ENCODE measurements around the gene RDH5. TPM values are rescaled to one million over a fixed set of nuclear protein-coding genes. Genes with fewer than 3 reads are reported as not detected.

Gene RDH5
- total RNA-seq, 1 donor from 2014 or later = 9.7 TPM

DNA sequence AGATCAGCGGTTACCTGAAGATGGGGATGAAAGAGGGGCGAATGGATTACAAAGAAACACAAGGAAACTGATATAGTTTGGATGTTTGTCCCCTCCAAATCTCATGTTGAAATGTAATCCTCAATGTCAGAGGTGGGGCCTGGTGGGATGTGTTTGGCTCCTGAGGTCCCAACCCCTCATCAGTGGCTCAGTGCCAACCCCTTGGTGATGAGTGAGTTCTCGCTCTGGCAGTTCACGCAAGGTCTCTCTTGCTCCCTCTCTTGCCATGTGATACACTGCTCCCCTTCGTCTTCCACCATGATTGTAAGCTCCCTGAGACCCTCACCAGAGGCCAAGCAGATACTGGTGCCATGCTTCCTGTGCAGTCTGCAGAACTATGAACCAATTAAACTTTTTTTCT, 40.5 kb upstream of the RDH5 start:
- Mint-ChIP-seq H3K27ac (no peak overlapping the region), H3K4me1 (ENCODE audit: low read depth) (peaks cover 9% of the 10 kb centered on the region), H3K27me3 (peaks cover 25% of the 10 kb centered on the region), H3K4me3 (ENCODE audit: low read depth) (no peak overlapping the region), H3K36me3 (ENCODE audit: insufficient read depth) (no peaks in the 10 kb centered on the region), H3K9me3 (ENCODE audit: low read depth) (no peaks in the 10 kb centered on the region)
- TF ChIP-seq, protein P1, sequence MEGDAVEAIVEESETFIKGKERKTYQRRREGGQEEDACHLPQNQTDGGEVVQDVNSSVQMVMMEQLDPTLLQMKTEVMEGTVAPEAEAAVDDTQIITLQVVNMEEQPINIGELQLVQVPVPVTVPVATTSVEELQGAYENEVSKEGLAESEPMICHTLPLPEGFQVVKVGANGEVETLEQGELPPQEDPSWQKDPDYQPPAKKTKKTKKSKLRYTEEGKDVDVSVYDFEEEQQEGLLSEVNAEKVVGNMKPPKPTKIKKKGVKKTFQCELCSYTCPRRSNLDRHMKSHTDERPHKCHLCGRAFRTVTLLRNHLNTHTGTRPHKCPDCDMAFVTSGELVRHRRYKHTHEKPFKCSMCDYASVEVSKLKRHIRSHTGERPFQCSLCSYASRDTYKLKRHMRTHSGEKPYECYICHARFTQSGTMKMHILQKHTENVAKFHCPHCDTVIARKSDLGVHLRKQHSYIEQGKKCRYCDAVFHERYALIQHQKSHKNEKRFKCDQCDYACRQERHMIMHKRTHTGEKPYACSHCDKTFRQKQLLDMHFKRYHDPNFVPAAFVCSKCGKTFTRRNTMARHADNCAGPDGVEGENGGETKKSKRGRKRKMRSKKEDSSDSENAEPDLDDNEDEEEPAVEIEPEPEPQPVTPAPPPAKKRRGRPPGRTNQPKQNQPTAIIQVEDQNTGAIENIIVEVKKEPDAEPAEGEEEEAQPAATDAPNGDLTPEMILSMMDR (IDR thresholded peaks at IDR 0.05; ENCODE audit: unreplicated experiment) = no peak
- DNase-seq (ENCODE audit: low spot score, unreplicated experiment) = no peak

DNA sequence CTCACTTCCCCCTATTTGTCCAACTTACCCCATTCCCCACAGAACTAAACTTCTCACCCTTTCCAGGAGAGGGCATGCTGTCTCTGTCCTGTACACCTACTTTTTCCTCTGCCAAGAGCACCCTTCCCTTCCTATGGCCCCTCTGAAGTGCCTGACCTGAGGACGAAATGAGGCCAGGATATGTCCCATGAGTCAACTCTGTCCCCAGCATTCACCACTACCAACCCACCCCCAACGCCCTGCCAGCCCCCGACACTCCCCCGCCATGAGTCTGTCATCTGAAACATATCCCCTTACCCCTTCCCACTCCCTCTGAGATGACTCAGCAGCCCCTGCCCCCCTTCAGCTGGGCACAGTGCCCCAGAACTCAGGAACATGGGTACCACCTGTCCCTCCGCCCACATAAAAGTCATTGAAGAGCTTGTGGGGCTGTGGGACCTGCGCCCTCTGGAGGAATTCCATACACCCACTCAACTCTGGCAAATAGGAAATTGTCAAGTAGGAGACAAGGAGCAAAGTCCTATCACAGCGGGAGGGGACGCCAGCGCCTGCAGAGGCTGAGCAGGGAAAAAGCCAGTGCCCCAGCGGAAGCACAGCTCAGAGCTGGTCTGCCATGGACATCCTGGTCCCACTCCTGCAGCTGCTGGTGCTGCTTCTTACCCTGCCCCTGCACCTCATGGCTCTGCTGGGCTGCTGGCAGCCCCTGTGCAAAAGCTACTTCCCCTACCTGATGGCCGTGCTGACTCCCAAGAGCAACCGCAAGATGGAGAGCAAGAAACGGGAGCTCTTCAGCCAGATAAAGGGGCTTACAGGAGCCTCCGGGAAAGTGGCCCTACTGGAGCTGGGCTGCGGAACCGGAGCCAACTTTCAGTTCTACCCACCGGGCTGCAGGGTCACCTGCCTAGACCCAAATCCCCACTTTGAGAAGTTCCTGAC, 38.8 kb upstream of the RDH5 start:
- H3K27me3 Mint-ChIP-seq = peaks cover 20% of the 10 kb centered on the region

GRCh38 chr12:55682087-55682796, 38.0 kb upstream of the RDH5 start:
- H3K9me3 Mint-ChIP-seq (ENCODE audit: low read depth) = no peaks in the 10 kb centered on the region
- H3K27me3 Mint-ChIP-seq = peaks cover 23% of the 10 kb centered on the region
- H3K4me3 Mint-ChIP-seq (ENCODE audit: low read depth) = peak overlapping the region; percentile 80

More for the DNA sequence above, 38.8 kb upstream of the RDH5 start:
- no peaks in the 10 kb centered on the region for H3K9me3 Mint-ChIP-seq (ENCODE audit: low read depth)
- DNase-seq (ENCODE audit: low spot score, unreplicated experiment) = peak; percentile 32
- TF ChIP-seq, protein P1 (IDR thresholded peaks at IDR 0.05; ENCODE audit: unreplicated experiment) = peak; percentile 56
- peak overlapping the region; percentile 80 for H3K4me3 Mint-ChIP-seq (ENCODE audit: low read depth)
- no peaks in the 10 kb centered on the region for H3K36me3 Mint-ChIP-seq (ENCODE audit: insufficient read depth)
- H3K27ac Mint-ChIP-seq = peak overlapping the region; percentile 78
- peaks cover 9% of the 10 kb centered on the region for H3K4me1 Mint-ChIP-seq (ENCODE audit: low read depth)

GRCh38 chr12:55683676-55684075, 36.5 kb upstream of the RDH5 start:
- TF ChIP-seq, protein P1 (IDR thresholded peaks at IDR 0.05; ENCODE audit: unreplicated experiment) = no peak
- peaks cover 23% of the 10 kb centered on the region for H3K27me3 Mint-ChIP-seq
- no peak overlapping the region for H3K27ac Mint-ChIP-seq
- H3K36me3 Mint-ChIP-seq (ENCODE audit: insufficient read depth) = peaks cover 2% of the 10 kb centered on the region
- no peak for DNase-seq (ENCODE audit: low spot score, unreplicated experiment)
- H3K9me3 Mint-ChIP-seq (ENCODE audit: low read depth) = no peaks in the 10 kb centered on the region
- H3K4me1 Mint-ChIP-seq (ENCODE audit: low read depth) = peaks cover 9% of the 10 kb centered on the region
- H3K4me3 Mint-ChIP-seq (ENCODE audit: low read depth) = no peak overlapping the region

More at GRCh38 chr12:55682087-55682796, 38.0 kb upstream of the RDH5 start:
- H3K27ac Mint-ChIP-seq = no peak overlapping the region
- TF ChIP-seq, protein P1 (IDR thresholded peaks at IDR 0.05; ENCODE audit: unreplicated experiment) = no peak
- H3K4me1 Mint-ChIP-seq (ENCODE audit: low read depth) = peaks cover 9% of the 10 kb centered on the region
- H3K36me3 Mint-ChIP-seq (ENCODE audit: insufficient read depth) = peaks cover 2% of the 10 kb centered on the region
- DNase-seq (ENCODE audit: low spot score, unreplicated experiment) = no peak

GRCh38 chr12:55684761-55685370, 35.3 kb upstream of the RDH5 start:
- Mint-ChIP-seq H3K4me1 (ENCODE audit: low read depth) (peaks cover 9% of the 10 kb centered on the region), H3K27me3 (peaks cover 23% of the 10 kb centered on the region), H3K9me3 (ENCODE audit: low read depth) (no peaks in the 10 kb centered on the region), H3K27ac (no peak overlapping the region), H3K36me3 (ENCODE audit: insufficient read depth) (peaks cover 2% of the 10 kb centered on the region), H3K4me3 (ENCODE audit: low read depth) (no peak overlapping the region)
- TF ChIP-seq, protein P1 (IDR thresholded peaks at IDR 0.05; ENCODE audit: unreplicated experiment) = no peak
- DNase-seq (ENCODE audit: low spot score, unreplicated experiment) = no peak

Measured in progenitor cell of endocrine pancreas (in vitro differentiated cells).